ENCODE measurements around the gene TBC1D22B. TPM values are rescaled to one million over a fixed set of nuclear protein-coding genes. Genes with fewer than 3 reads are reported as not detected.

TBC1D22B gene
- total RNA-seq, 1 experiment from 2014 or later: 9.1 TPM

DNA sequence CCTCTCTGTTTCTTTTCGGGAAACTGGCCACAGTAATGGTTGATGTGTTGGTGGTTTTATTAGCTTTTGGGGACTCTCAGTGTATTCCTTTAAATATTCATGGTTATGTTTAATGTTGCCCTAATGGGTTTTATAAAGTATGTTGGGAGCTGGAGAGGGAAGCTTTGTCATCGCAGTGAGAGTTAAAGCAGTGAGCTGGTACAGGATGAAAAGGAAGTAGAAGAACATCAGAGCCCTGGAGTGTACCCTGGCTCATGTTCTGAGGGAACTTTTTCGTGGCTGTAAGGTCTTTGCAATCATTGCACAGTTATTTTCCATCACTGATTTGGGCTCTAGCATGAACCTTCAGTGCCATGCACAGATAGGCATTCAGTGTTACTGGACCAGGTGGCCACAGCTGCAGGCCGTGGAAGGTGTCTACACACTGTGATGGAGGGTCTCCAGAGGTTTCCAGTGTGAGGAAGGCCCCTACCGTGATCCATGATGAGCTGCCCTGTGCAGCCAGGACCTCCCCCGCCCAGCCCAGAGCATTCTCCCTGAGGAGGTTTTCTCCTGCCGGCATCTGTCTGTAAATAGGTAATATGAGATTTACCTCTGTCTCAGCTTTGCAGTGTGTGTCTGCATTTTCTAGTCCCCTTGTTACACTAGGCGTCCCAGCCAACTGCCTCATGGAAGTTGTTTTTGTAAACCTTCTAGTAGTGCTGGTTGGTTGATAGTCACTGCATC is 22.8 kb downstream of the TBC1D22B start:
- Histone ChIP-seq H2AFZ (ENCODE audit: low read length) (no peak overlapping the region), H3K27ac (ENCODE audit: low read length) (no peak overlapping the region), H3K4me3 (ENCODE audit: low read length) (no peak overlapping the region), H3K9me3 (ENCODE audit: low read length) (no peaks in the 10 kb centered on the region), H3K4me1 (ENCODE audit: insufficient read depth, low read length) (no peaks in the 10 kb centered on the region), H3K79me2 (ENCODE audit: low read length) (peaks cover 4% of the 10 kb centered on the region; the same call in 1 of the 2 replicates), H3K27me3 (ENCODE audit: low read length) (no peaks in the 10 kb centered on the region), H3K36me3 (ENCODE audit: low read depth, low read length) (peaks cover 31% of the 10 kb centered on the region), H3K9me2 (replicated peaks; ENCODE audit: low read length) (no peaks in the 10 kb centered on the region), H3K9ac (ENCODE audit: low read length) (no peak overlapping the region), H4K20me1 (ENCODE audit: low read length) (no peaks in the 10 kb centered on the region), H3F3A (ENCODE audit: low read length, unreplicated experiment) (no peaks in the 10 kb centered on the region), H3K4me2 (ENCODE audit: low read length) (no peak overlapping the region)
- CTCF ChIA-PET: no interaction called here
- TF ChIP-seq, protein P1, sequence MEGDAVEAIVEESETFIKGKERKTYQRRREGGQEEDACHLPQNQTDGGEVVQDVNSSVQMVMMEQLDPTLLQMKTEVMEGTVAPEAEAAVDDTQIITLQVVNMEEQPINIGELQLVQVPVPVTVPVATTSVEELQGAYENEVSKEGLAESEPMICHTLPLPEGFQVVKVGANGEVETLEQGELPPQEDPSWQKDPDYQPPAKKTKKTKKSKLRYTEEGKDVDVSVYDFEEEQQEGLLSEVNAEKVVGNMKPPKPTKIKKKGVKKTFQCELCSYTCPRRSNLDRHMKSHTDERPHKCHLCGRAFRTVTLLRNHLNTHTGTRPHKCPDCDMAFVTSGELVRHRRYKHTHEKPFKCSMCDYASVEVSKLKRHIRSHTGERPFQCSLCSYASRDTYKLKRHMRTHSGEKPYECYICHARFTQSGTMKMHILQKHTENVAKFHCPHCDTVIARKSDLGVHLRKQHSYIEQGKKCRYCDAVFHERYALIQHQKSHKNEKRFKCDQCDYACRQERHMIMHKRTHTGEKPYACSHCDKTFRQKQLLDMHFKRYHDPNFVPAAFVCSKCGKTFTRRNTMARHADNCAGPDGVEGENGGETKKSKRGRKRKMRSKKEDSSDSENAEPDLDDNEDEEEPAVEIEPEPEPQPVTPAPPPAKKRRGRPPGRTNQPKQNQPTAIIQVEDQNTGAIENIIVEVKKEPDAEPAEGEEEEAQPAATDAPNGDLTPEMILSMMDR (conservative IDR thresholded peaks at IDR 0.05; ENCODE audit: low read depth, low read length): no peak
- TF ChIP-seq EZH2 (IDR thresholded peaks at IDR 0.05; ENCODE audit: low read length, unreplicated experiment) (no peak), EZH2phosphoT487 (IDR thresholded peaks at IDR 0.05; ENCODE audit: borderline replicate concordance, low read length) (no peak)
- DNase-seq: no peak
- intact Hi-C loops (cut with micrococcal nuclease): no loop called here
- POLR2A ChIA-PET (ENCODE audit: unreplicated experiment): no interaction called here
- BruUV-seq (replicated peaks): no TSS peak
- ATAC-seq: no peak

DNA sequence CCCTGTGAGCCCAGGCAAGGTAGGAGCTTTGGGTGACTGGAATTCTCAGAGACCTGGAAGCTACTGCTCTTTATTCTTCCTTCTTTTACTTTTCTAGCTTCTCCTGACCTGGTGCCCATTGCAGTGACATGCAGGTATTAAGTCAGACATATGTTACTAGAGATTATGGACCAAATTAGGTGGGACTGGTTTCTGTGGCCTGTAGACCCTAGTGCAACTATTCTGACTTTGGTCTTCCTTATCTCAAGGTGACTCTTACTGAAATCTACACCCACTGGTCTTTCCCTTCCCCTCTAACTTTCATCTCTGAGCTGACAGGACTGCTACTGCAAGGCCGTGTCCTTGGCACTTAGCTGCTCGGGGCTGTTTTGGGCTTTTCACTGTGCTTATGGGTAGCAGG is 24.8 kb downstream of the TBC1D22B start:
- H3K4me3 ChIP-seq (ENCODE audit: low read length): no peak overlapping the region
- H3K4me1 ChIP-seq (ENCODE audit: insufficient read depth, low read length): no peaks in the 10 kb centered on the region
- intact Hi-C loops (cut with micrococcal nuclease): no loop called here
- H3K36me3 ChIP-seq (ENCODE audit: low read depth, low read length): peaks cover 38% of the 10 kb centered on the region
- no peaks in the 10 kb centered on the region for H3K9me3 ChIP-seq (ENCODE audit: low read length)
- BruUV-seq (replicated peaks): no TSS peak
- H2AFZ ChIP-seq (ENCODE audit: low read length): no peak overlapping the region
- H3K9me2 ChIP-seq (replicated peaks; ENCODE audit: low read length): no peaks in the 10 kb centered on the region
- H3F3A ChIP-seq (ENCODE audit: low read length, unreplicated experiment): no peaks in the 10 kb centered on the region
- no peak for ATAC-seq
- TF ChIP-seq, protein P1 (conservative IDR thresholded peaks at IDR 0.05; ENCODE audit: low read depth, low read length): no peak
- TF ChIP-seq EZH2phosphoT487 (IDR thresholded peaks at IDR 0.05; ENCODE audit: borderline replicate concordance, low read length): no peak
- TF ChIP-seq EZH2 (IDR thresholded peaks at IDR 0.05; ENCODE audit: low read length, unreplicated experiment): no peak
- POLR2A ChIA-PET (ENCODE audit: unreplicated experiment): no interaction called here
- no peaks in the 10 kb centered on the region for H4K20me1 ChIP-seq (ENCODE audit: low read length)
- H3K27ac ChIP-seq (ENCODE audit: low read length): no peak overlapping the region
- H3K79me2 ChIP-seq (ENCODE audit: low read length): no peaks in the 10 kb centered on the region
- no peak for DNase-seq
- no peak overlapping the region for H3K4me2 ChIP-seq (ENCODE audit: low read length)
- CTCF ChIA-PET: no interaction called here
- H3K27me3 ChIP-seq (ENCODE audit: low read length): no peaks in the 10 kb centered on the region
- no peak overlapping the region for H3K9ac ChIP-seq (ENCODE audit: low read length)

DNA sequence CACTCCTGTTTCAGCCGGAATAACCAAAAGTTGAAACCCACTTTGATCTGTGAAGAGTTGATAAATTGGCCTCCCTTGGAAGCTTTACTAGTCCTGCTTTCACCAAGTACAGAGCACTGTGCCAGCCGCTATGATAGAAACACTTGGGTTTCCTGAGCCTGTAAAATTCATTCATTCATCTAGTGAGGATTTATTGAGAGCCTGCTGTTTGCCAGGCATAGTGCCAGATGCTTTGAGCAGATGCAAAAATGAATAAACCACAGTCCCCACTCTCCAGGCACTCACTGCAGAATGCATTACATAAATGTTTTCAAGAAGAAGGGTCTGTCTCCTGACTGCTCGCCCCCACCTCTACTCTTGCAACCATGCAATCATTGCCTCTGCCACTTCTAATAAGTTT is 25.7 kb downstream of the TBC1D22B start:
- no TSS peak for BruUV-seq (replicated peaks)
- H3K4me3 ChIP-seq (ENCODE audit: low read length): no peak overlapping the region
- ATAC-seq (no peak), DNase-seq (no peak)
- no peaks in the 10 kb centered on the region for H3K9me3 ChIP-seq (ENCODE audit: low read length)
- no peaks in the 10 kb centered on the region for H3F3A ChIP-seq (ENCODE audit: low read length, unreplicated experiment)
- no peaks in the 10 kb centered on the region for H3K4me1 ChIP-seq (ENCODE audit: insufficient read depth, low read length)
- no peak overlapping the region for H3K9ac ChIP-seq (ENCODE audit: low read length)
- ChIA-PET CTCF (no interaction called here), POLR2A (ENCODE audit: unreplicated experiment) (no interaction called here)
- H3K36me3 ChIP-seq (ENCODE audit: low read depth, low read length): peaks cover 38% of the 10 kb centered on the region
- no peaks in the 10 kb centered on the region for H3K9me2 ChIP-seq (replicated peaks; ENCODE audit: low read length)
- no peaks in the 10 kb centered on the region for H3K27me3 ChIP-seq (ENCODE audit: low read length)
- intact Hi-C loops (cut with micrococcal nuclease): no loop called here
- TF ChIP-seq EZH2 (IDR thresholded peaks at IDR 0.05; ENCODE audit: low read length, unreplicated experiment): no peak
- TF ChIP-seq, protein P1 (conservative IDR thresholded peaks at IDR 0.05; ENCODE audit: low read depth, low read length): no peak
- TF ChIP-seq EZH2phosphoT487 (IDR thresholded peaks at IDR 0.05; ENCODE audit: borderline replicate concordance, low read length): no peak
- no peaks in the 10 kb centered on the region for H4K20me1 ChIP-seq (ENCODE audit: low read length)
- H3K27ac ChIP-seq (ENCODE audit: low read length): no peak overlapping the region
- H3K4me2 ChIP-seq (ENCODE audit: low read length): no peak overlapping the region
- H2AFZ ChIP-seq (ENCODE audit: low read length): no peak overlapping the region
- H3K79me2 ChIP-seq (ENCODE audit: low read length): no peaks in the 10 kb centered on the region

Measured in PC-3 (cell line).